Epithelial cell of proximal tubule (primary cell): ENCODE measurements around the gene PCP4L1. TPM values are rescaled to one million over a fixed set of nuclear protein-coding genes. Genes with fewer than 3 reads are reported as not detected.

ENCODE experiments used
- DNase-seq: peaks from one replicate; pipeline ENCODE4 v3.0.0-alpha.2; 2011; ENCODE audit warnings: low read depth
- H3K4me3 ChIP-seq: 2 replicates; pipeline ENCODE4 v1.5.1; 2011; ENCODE audit warnings: low read depth, mild to moderate bottlenecking, low read length
- total RNA-seq: library from RNA; depleted of rRNA; stranded (reverse); fragments of >200 nt; gene quantifications from 2 replicates; pipeline ENCODE4 v1.2.3, GENCODE V29; 2015
- TF ChIP-seq, protein P1 (sequence below): conservative IDR thresholded peaks from 2 replicates; pipeline ENCODE4 v1.5.1; 2012; ENCODE audit warnings: low read depth, mild to moderate bottlenecking, low read length

PCP4L1 gene
- total RNA-seq, 1 donor from 2014 or later: 0.35 TPM

GRCh38 chr1:161225178-161225533, 33.4 kb upstream of the PCP4L1 start:
- no peak overlapping the region for H3K4me3 ChIP-seq
- TF ChIP-seq, protein P1, sequence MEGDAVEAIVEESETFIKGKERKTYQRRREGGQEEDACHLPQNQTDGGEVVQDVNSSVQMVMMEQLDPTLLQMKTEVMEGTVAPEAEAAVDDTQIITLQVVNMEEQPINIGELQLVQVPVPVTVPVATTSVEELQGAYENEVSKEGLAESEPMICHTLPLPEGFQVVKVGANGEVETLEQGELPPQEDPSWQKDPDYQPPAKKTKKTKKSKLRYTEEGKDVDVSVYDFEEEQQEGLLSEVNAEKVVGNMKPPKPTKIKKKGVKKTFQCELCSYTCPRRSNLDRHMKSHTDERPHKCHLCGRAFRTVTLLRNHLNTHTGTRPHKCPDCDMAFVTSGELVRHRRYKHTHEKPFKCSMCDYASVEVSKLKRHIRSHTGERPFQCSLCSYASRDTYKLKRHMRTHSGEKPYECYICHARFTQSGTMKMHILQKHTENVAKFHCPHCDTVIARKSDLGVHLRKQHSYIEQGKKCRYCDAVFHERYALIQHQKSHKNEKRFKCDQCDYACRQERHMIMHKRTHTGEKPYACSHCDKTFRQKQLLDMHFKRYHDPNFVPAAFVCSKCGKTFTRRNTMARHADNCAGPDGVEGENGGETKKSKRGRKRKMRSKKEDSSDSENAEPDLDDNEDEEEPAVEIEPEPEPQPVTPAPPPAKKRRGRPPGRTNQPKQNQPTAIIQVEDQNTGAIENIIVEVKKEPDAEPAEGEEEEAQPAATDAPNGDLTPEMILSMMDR: no peak
- no peak for DNase-seq

GRCh38 chr1:161225534-161226319, 32.8 kb upstream of the PCP4L1 start, which contains the start of gene TOMM40L:
Gene TOMM40L (plus strand): TSS chr1:161226060. CDS start chr1:161226490, 430 bp downstream.
- TF ChIP-seq, protein P1: peak; percentile 67
- DNase-seq: peak; percentile 98
- peak within 1 kb of the TSS; percentile 71 for H3K4me3 ChIP-seq

GRCh38 chr1:161226320-161226711, 32.2 kb upstream of the PCP4L1 start:
- DNase-seq: no peak
- peak overlapping the region; percentile 71 for H3K4me3 ChIP-seq
- TF ChIP-seq, protein P1: no peak

DNA sequence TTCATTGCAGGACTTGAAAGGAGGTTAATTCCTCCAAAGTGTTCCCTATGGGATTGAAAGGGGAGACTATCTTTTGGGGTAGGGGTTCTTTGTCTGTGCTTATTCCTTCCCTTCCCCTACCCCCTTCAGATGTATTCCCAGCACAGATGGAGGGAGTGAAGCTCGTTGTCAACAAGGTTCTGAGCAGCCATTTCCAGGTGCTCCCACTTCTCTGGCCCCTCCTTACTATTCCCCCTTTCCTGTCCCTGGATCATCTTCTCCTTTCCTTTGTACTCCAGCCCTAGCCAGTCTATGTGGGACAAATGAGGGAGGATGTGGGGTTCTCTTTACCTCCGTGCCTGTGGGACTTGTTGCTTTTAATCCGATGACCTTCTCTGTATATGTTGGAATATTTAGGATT, 31.8 kb upstream of the PCP4L1 start:
- no peak for DNase-seq
- TF ChIP-seq, protein P1: no peak
- peak overlapping the region; percentile 71 for H3K4me3 ChIP-seq

- TF ChIP-seq, protein P1: peak; percentile 83
- H3K4me3 ChIP-seq: peak overlapping the region; percentile 71
- no peak for DNase-seq
Measured at GRCh38 chr1:161227196-161227871, 31.2 kb upstream of the PCP4L1 start.

GRCh38 chr1:161228032-161228431, 30.5 kb upstream of the PCP4L1 start:
- TF ChIP-seq, protein P1: no peak
- no peak overlapping the region for H3K4me3 ChIP-seq
- DNase-seq: no peak
